HepG2 (cell line): ENCODE measurements around the gene PXMP4. TPM values are rescaled to one million over a fixed set of nuclear protein-coding genes. Genes with fewer than 3 reads are reported as not detected.

Source experiments
- ATAC-seq: fragments of 200-7000 bp; cut with Tn5 transposase; 3 replicates; pipeline ENCODE4 v1.9.1; 2020; ENCODE audit warnings: mild to moderate bottlenecking, moderate library complexity
- BruUV-seq: library from RNA; stranded (reverse); fragments of 400-500 nt; replicated peaks from 2 replicates; lab custom pipeline; 2021; lab: Mats Ljungman, UMichigan
- CTCF ChIA-PET: fragments of 300-600 bp; formaldehyde crosslinking; extraction: SDS; loops from one replicate; lab custom pipeline; 2021; ENCODE audit warnings: low total read pairs, inconsistent platforms, low intra/inter-chr PET ratio; lab: Yijun Ruan, JAX
- POLR2A ChIA-PET: fragments of 350-600 bp; sonication (Branson Sonifier 250); formaldehyde crosslinking; loops from one replicate; lab custom pipeline; 2020; ENCODE audit warnings: antibody characterized with exemption, inconsistent platforms; lab: Yijun Ruan, JAX
- DNase-seq: peaks from one replicate; pipeline ENCODE4 v3.0.0-alpha.2; 2015; ENCODE audit warnings: low spot score
- FAIRE-seq: peaks from 3 replicates; lab custom pipeline; 2011; peaks lifted over from hg19 to GRCh38; lab: Jason Lieb, UNC
- H2AFZ ChIP-seq: one replicate; pipeline ENCODE4 v1.6.1; 2011; ENCODE audit warnings: low read length, inconsistent platforms
- H3K27ac ChIP-seq: fragments of 300-600 bp; 3 replicates; pipeline ENCODE4 v1.8.0; 2011; ENCODE audit warnings: mixed run types, mild to moderate bottlenecking, mixed read lengths, low read length, inconsistent platforms; ENCODE audit not compliant: insufficient read depth; ENCODE audit errors: extremely low read length
- H3K27me3 ChIP-seq, 2 experiments: fragments of 200-600 bp in 1 of 2; 2 replicates in 1 of 2; 3 replicates in 1 of 2; pipeline versions ENCODE4 v1.6.0 to v1.8.0; 2011; ENCODE audit warnings: low read length in 2 of 2, mild to moderate bottlenecking in 2 of 2, moderate library complexity in 2 of 2, inconsistent platforms in 1 of 2; ENCODE audit not compliant: insufficient read depth in 2 of 2, control insufficient read depth in 1 of 2
- H3K36me3 ChIP-seq, 2 experiments: fragments of 200-600 bp in 1 of 2; replicated peaks in 1 of 2; 2 replicates in 1 of 2; 3 replicates in 1 of 2; pipeline versions ENCODE4 v1.5.1 to v1.8.0; 2011; ENCODE audit warnings: low read length in 2 of 2, inconsistent platforms in 1 of 2; ENCODE audit not compliant: insufficient read depth in 2 of 2, control insufficient read depth in 1 of 2
- H3K4me1 ChIP-seq: 2 replicates; pipeline ENCODE4 v1.5.1; 2012; ENCODE audit warnings: low read length, inconsistent platforms; ENCODE audit not compliant: insufficient read depth
- H3K4me2 ChIP-seq: 2 replicates; pipeline ENCODE4 v1.6.0; 2011; ENCODE audit warnings: low read depth, low read length, inconsistent platforms
- H3K4me3 ChIP-seq, 3 experiments: fragments of 200-600 bp in 1 of 3; sonication (generic), shearing (Covaris generic) in 1 of 3; replicated peaks in 1 of 3; 2 replicates each; pipeline ENCODE4 v1.5.1; 2011 to 2016; ENCODE audit warnings: low read length in 3 of 3, inconsistent platforms in 2 of 3, low read depth in 2 of 3, mild to moderate bottlenecking in 2 of 3, control low read depth in 1 of 3, mixed read lengths in 1 of 3; ENCODE audit not compliant: insufficient read depth in 1 of 3
- H3K79me2 ChIP-seq: one replicate; pipeline ENCODE4 v1.6.1; 2011; ENCODE audit warnings: low read length, inconsistent platforms; ENCODE audit not compliant: insufficient read depth
- H3K9ac ChIP-seq: 2 replicates; pipeline ENCODE4 v1.6.0; 2011; ENCODE audit warnings: mild to moderate bottlenecking, low read depth, low read length, inconsistent platforms; ENCODE audit not compliant: insufficient read depth
- H3K9me3 ChIP-seq: 2 replicates; pipeline ENCODE4 v1.5.1; 2012; ENCODE audit warnings: mild to moderate bottlenecking, low read length
- H4K20me1 ChIP-seq: 2 replicates; pipeline ENCODE4 v1.6.0; 2011; ENCODE audit warnings: inconsistent platforms, mild to moderate bottlenecking, low read length, moderate library complexity; ENCODE audit not compliant: insufficient read depth
- ATAD3A ChIP-seq: sonication (generic); formaldehyde crosslinking; IDR thresholded peaks from 2 replicates; pipeline ENCODE4 v1.4.0; 2020; ENCODE audit warnings: missing genetic modification reagents
- CC2D1A ChIP-seq: sonication (generic); formaldehyde crosslinking; IDR thresholded peaks from 2 replicates; pipeline ENCODE4 v1.8.1; 2023; ENCODE audit warnings: mild to moderate bottlenecking, missing genetic modification reagents
- ELF1 ChIP-seq: sonication (generic); formaldehyde crosslinking; IDR thresholded peaks from 2 replicates; pipeline ENCODE4 v1.4.0; 2020; ENCODE audit warnings: missing genetic modification reagents
- FOXM1 ChIP-seq: sonication (generic); formaldehyde crosslinking; IDR thresholded peaks from 2 replicates; pipeline ENCODE4 v1.5.0; 2020; ENCODE audit warnings: missing genetic modification reagents
- GFI1 ChIP-seq: sonication (generic); formaldehyde crosslinking; IDR thresholded peaks from 2 replicates; pipeline ENCODE4 v1.5.0; 2020; ENCODE audit warnings: missing genetic modification reagents, mild to moderate bottlenecking, borderline replicate concordance
- HMG20B ChIP-seq: conservative IDR thresholded peaks from 2 replicates; pipeline ENCODE4 v1.6.1; 2016; ENCODE audit warnings: missing genetic modification reagents, missing compliant biosample characterization
- HOXA5 ChIP-seq: sonication (generic); formaldehyde crosslinking; IDR thresholded peaks from 2 replicates; pipeline ENCODE4 v1.4.0; 2020; ENCODE audit warnings: missing genetic modification reagents
- ISL2 ChIP-seq: sonication (generic); formaldehyde crosslinking; IDR thresholded peaks from 2 replicates; pipeline ENCODE4 v1.5.0; 2020; ENCODE audit warnings: missing genetic modification reagents
- KAT7 ChIP-seq: IDR thresholded peaks from 2 replicates; pipeline ENCODE4 v1.6.1; 2018; ENCODE audit warnings: borderline replicate concordance, missing compliant biosample characterization
- MED1 ChIP-seq: sonication (generic); formaldehyde crosslinking; IDR thresholded peaks from 2 replicates; pipeline ENCODE4 v1.4.0; 2020; ENCODE audit warnings: missing genetic modification reagents
- PHF21A ChIP-seq: sonication (generic); formaldehyde crosslinking; IDR thresholded peaks from 2 replicates; pipeline ENCODE4 v1.5.0; 2020; ENCODE audit warnings: mild to moderate bottlenecking, missing genetic modification reagents
- RELA ChIP-seq: sonication (generic); formaldehyde crosslinking; IDR thresholded peaks from 2 replicates; pipeline ENCODE4 v1.4.0; 2020; ENCODE audit warnings: missing genetic modification reagents
- SP5 ChIP-seq: IDR thresholded peaks from 2 replicates; pipeline ENCODE4 v1.6.1; 2016; ENCODE audit warnings: low read depth, borderline replicate concordance
- ZBTB3 ChIP-seq: sonication (generic); formaldehyde crosslinking; IDR thresholded peaks from 2 replicates; pipeline ENCODE4 v1.4.0; 2020; ENCODE audit warnings: low read depth, mild to moderate bottlenecking, moderate library complexity, missing genetic modification reagents, borderline replicate concordance
- ZSCAN22 ChIP-seq: sonication (generic); formaldehyde crosslinking; IDR thresholded peaks from 2 replicates; pipeline ENCODE4 v1.4.0; 2020; ENCODE audit warnings: mild to moderate bottlenecking, missing genetic modification reagents
- WGBS: methylation state at CpG from one replicate; pipeline ENCODE4 v1.1.6; 2017; ENCODE audit warnings: low lambda C conversion rate; 5-methylcytosine and 5-hydroxymethylcytosine counted together
- in situ Hi-C: cut with HindIII; loops from 2 replicates; pipeline ENCODE4 v1.10.0; 2017; ENCODE audit warnings: low pct_unique_long_range_greater_than_20kb; ENCODE audit not compliant: extremely low pct_ligation_motif_present
- intact Hi-C: fragments of 100-400 bp; cut with micrococcal nuclease; formaldehyde crosslinking; loops from one replicate; pipeline ENCODE4 v1.10.0; 2022; ENCODE audit not compliant: unreplicated experiment
- polyA plus RNA-seq, 8 experiments: library from polyadenylated mRNA; depleted of rRNA in 3 of 8; stranded (reverse) in 7 of 8; unstranded in 1 of 8; fragments of >200 nt; fragmentation: Illumina TruSeq in 4 of 8; extraction: Trizol in 4 of 8; gene quantifications; 2 replicates each; pipeline versions ENCODE4 v1.2.1 to v1.2.3, GENCODE V29; 2011 to 2016; ENCODE audit warnings: low read depth in 4 of 8, missing spikeins in 1 of 8, mixed read lengths in 1 of 8; ENCODE audit not compliant: insufficient read depth in 1 of 8
- total RNA-seq, 5 experiments: library from RNA; depleted of rRNA; stranded (reverse); fragments of >200 nt; fragmentation: Illumina TruSeq; extraction: Trizol; gene quantifications; 2 replicates each; pipeline ENCODE4 v1.2.3, GENCODE V29; 2016; ENCODE audit warnings: low read depth in 1 of 5
- TF ChIP-seq, protein P1 (sequence below): IDR thresholded peaks from 2 replicates; pipeline ENCODE4 v1.6.1; 2016; ENCODE audit warnings: low read depth, control low read depth
- TF ChIP-seq, protein P2 (sequence below): sonication (generic); formaldehyde crosslinking; IDR thresholded peaks from 2 replicates; pipeline ENCODE4 v1.4.0; 2020; ENCODE audit warnings: missing genetic modification reagents
- TF ChIP-seq, protein P3 (sequence below): sonication (generic); formaldehyde crosslinking; IDR thresholded peaks from 2 replicates; pipeline ENCODE4 v1.4.0; 2020; ENCODE audit warnings: missing genetic modification reagents, mild to moderate bottlenecking, borderline replicate concordance

PXMP4 gene
- total and polyA plus RNA-seq, 2 of the 13 experiments (the other 11 are each of a cell fraction or from before 2014, with no cell fraction given): not detected

- FAIRE-seq: no peak
- 3% methylated on average over 22 of the region's 53 CpGs for WGBS
- ATAC-seq: peak; percentile 65
- Histone ChIP-seq H3K4me1 (peaks cover 59% of the 10 kb centered on the region), H3K27me3 (no peaks in the 10 kb centered on the region), H2AFZ (peak overlapping the region; percentile 2), H4K20me1 (no peaks in the 10 kb centered on the region), H3K4me2 (peak overlapping the region; percentile 99), H3K9ac (peak overlapping the region; percentile 69), H3K9me3 (no peaks in the 10 kb centered on the region), H3K27ac (peak overlapping the region; percentile 56), H3K4me3 (peak overlapping the region; percentile 58 to 82 (median 65)), H3K79me2 (peaks cover 21% of the 10 kb centered on the region), H3K36me3 (peaks cover 0 to under 1% of the 10 kb centered on the region in 2 experiments; a peak in 1 of 5 replicates)
- intact Hi-C loops: loop anchor here (1.0 to 5.0 kb wide), 4 partner anchors 11 to 127 kb away; partner anchors contain the start of genes CHMP4B and NECAB3
- BruUV-seq: TSS peak; percentile 63
- CTCF ChIA-PET: no interaction called here
- POLR2A ChIA-PET: interaction anchor here (1.4 to 2.5 kb wide), 3 partner anchors 11 to 46 kb away, joined by 5 to 17 read pairs (median 14); partner anchors contain the start of genes NECAB3 and ZNF341
- in situ Hi-C loops: no loop called here
- peak; percentile 71 for DNase-seq
- no peak for TF ChIP-seq CC2D1A (CRISPR knock-in tag)
- 0 out of 2 replicates have a peak, but pooled peaks have one; percentile 81 for TF ChIP-seq ZSCAN22 (CRISPR knock-in tag)
- TF ChIP-seq KAT7: no peak
- TF ChIP-seq ISL2 (CRISPR knock-in tag): peak; percentile 62
- peak; percentile 20; the same call in 1 of the 2 replicates for TF ChIP-seq HOXA5
- TF ChIP-seq ELF1 (CRISPR knock-in tag): no peak
- TF ChIP-seq ATAD3A: no peak
- TF ChIP-seq SP5: 0 out of 2 replicates have a peak, but pooled peaks have one; percentile 33
- TF ChIP-seq GFI1 (CRISPR knock-in tag): 0 out of 2 replicates have a peak, but pooled peaks have one; percentile 21
- peak; percentile 57 for TF ChIP-seq MED1 (CRISPR knock-in tag)
- TF ChIP-seq, protein P1, sequence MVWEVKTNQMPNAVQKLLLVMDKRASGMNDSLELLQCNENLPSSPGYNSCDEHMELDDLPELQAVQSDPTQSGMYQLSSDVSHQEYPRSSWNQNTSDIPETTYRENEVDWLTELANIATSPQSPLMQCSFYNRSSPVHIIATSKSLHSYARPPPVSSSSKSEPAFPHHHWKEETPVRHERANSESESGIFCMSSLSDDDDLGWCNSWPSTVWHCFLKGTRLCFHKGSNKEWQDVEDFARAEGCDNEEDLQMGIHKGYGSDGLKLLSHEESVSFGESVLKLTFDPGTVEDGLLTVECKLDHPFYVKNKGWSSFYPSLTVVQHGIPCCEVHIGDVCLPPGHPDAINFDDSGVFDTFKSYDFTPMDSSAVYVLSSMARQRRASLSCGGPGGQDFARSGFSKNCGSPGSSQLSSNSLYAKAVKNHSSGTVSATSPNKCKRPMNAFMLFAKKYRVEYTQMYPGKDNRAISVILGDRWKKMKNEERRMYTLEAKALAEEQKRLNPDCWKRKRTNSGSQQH: no peak; the same call in 1 of the 2 replicates
- peak; percentile 0 for TF ChIP-seq PHF21A (CRISPR knock-in tag)
- TF ChIP-seq FOXM1 (CRISPR knock-in tag): no peak
- TF ChIP-seq ZBTB3: no peak; the same call in 1 of the 2 replicates
- TF ChIP-seq, protein P2, sequence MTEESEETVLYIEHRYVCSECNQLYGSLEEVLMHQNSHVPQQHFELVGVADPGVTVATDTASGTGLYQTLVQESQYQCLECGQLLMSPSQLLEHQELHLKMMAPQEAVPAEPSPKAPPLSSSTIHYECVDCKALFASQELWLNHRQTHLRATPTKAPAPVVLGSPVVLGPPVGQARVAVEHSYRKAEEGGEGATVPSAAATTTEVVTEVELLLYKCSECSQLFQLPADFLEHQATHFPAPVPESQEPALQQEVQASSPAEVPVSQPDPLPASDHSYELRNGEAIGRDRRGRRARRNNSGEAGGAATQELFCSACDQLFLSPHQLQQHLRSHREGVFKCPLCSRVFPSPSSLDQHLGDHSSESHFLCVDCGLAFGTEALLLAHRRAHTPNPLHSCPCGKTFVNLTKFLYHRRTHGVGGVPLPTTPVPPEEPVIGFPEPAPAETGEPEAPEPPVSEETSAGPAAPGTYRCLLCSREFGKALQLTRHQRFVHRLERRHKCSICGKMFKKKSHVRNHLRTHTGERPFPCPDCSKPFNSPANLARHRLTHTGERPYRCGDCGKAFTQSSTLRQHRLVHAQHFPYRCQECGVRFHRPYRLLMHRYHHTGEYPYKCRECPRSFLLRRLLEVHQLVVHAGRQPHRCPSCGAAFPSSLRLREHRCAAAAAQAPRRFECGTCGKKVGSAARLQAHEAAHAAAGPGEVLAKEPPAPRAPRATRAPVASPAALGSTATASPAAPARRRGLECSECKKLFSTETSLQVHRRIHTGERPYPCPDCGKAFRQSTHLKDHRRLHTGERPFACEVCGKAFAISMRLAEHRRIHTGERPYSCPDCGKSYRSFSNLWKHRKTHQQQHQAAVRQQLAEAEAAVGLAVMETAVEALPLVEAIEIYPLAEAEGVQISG: peak; percentile 12; the same call in 1 of the 2 replicates
- no peak for TF ChIP-seq RELA (CRISPR knock-in tag)
- TF ChIP-seq, protein P3, sequence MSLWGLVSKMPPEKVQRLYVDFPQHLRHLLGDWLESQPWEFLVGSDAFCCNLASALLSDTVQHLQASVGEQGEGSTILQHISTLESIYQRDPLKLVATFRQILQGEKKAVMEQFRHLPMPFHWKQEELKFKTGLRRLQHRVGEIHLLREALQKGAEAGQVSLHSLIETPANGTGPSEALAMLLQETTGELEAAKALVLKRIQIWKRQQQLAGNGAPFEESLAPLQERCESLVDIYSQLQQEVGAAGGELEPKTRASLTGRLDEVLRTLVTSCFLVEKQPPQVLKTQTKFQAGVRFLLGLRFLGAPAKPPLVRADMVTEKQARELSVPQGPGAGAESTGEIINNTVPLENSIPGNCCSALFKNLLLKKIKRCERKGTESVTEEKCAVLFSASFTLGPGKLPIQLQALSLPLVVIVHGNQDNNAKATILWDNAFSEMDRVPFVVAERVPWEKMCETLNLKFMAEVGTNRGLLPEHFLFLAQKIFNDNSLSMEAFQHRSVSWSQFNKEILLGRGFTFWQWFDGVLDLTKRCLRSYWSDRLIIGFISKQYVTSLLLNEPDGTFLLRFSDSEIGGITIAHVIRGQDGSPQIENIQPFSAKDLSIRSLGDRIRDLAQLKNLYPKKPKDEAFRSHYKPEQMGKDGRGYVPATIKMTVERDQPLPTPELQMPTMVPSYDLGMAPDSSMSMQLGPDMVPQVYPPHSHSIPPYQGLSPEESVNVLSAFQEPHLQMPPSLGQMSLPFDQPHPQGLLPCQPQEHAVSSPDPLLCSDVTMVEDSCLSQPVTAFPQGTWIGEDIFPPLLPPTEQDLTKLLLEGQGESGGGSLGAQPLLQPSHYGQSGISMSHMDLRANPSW: no peak
- TF ChIP-seq HMG20B (CRISPR knock-in tag): no peak
Observed at GRCh38 chr20:33685328-33686099, 34.6 kb downstream of the PXMP4 start.
